ENCODE data around the gene ZNF440. TPM values are rescaled to one million over a fixed set of nuclear protein-coding genes. Genes with fewer than 3 reads are reported as not detected.

ZNF440 gene
- total RNA-seq, 1 donor from 2014 or later = 20.7 TPM

GRCh38 chr19:11780431-11781020, 33.5 kb upstream of the ZNF440 start:
- peaks cover 59% of the 10 kb centered on the region for H3K36me3 Mint-ChIP-seq
- no peak overlapping the region for H3K27ac Mint-ChIP-seq
- no peak overlapping the region for H3K4me3 Mint-ChIP-seq
- no peaks in the 10 kb centered on the region for H3K4me1 Mint-ChIP-seq (ENCODE audit: unreplicated experiment)
- peaks cover 31% of the 10 kb centered on the region for H3K9me3 Mint-ChIP-seq
- DNase-seq (ENCODE audit: extremely low spot score, unreplicated experiment) = no peak
- H3K27me3 Mint-ChIP-seq = no peaks in the 10 kb centered on the region
- no peak for TF ChIP-seq CTCF (conservative IDR thresholded peaks at IDR 0.05)

GRCh38 chr19:11781295-11782057, 32.6 kb upstream of the ZNF440 start:
- H3K4me3 Mint-ChIP-seq = no peak overlapping the region
- no peak for DNase-seq (ENCODE audit: extremely low spot score, unreplicated experiment)

GRCh38 chr19:11783767-11784166, 30.3 kb upstream of the ZNF440 start:
- TF ChIP-seq CTCF (conservative IDR thresholded peaks at IDR 0.05) = no peak
- DNase-seq (ENCODE audit: extremely low spot score, unreplicated experiment) = no peak
- no peak overlapping the region for H3K27ac Mint-ChIP-seq
- no peaks in the 10 kb centered on the region for H3K4me1 Mint-ChIP-seq (ENCODE audit: unreplicated experiment)
- peaks cover 43% of the 10 kb centered on the region for H3K36me3 Mint-ChIP-seq
- H3K4me3 Mint-ChIP-seq = no peak overlapping the region
- H3K9me3 Mint-ChIP-seq = peaks cover 27% of the 10 kb centered on the region
- no peaks in the 10 kb centered on the region for H3K27me3 Mint-ChIP-seq

More at GRCh38 chr19:11781295-11782057, 32.6 kb upstream of the ZNF440 start:
- Mint-ChIP-seq H3K27me3 (no peaks in the 10 kb centered on the region), H3K36me3 (peaks cover 52% of the 10 kb centered on the region), H3K27ac (no peak overlapping the region), H3K9me3 (peaks cover 31% of the 10 kb centered on the region), H3K4me1 (ENCODE audit: unreplicated experiment) (no peaks in the 10 kb centered on the region)
- no peak for TF ChIP-seq CTCF (conservative IDR thresholded peaks at IDR 0.05)

- Mint-ChIP-seq H3K27ac (no peak overlapping the region), H3K27me3 (no peaks in the 10 kb centered on the region), H3K9me3 (peaks cover 27% of the 10 kb centered on the region), H3K4me3 (no peak overlapping the region), H3K36me3 (peaks cover 40% of the 10 kb centered on the region), H3K4me1 (ENCODE audit: unreplicated experiment) (no peaks in the 10 kb centered on the region)
- DNase-seq (ENCODE audit: extremely low spot score, unreplicated experiment) = no peak
- TF ChIP-seq CTCF (conservative IDR thresholded peaks at IDR 0.05) = no peak
Measured at GRCh38 chr19:11784356-11784755, 29.7 kb upstream of the ZNF440 start.

- no peak overlapping the region for H3K27ac Mint-ChIP-seq
- H3K27me3 Mint-ChIP-seq = no peaks in the 10 kb centered on the region
- no peaks in the 10 kb centered on the region for H3K4me1 Mint-ChIP-seq (ENCODE audit: unreplicated experiment)
- H3K9me3 Mint-ChIP-seq = peaks cover 11% of the 10 kb centered on the region
- TF ChIP-seq CTCF (conservative IDR thresholded peaks at IDR 0.05) = no peak
- H3K4me3 Mint-ChIP-seq = no peak overlapping the region
- no peak for DNase-seq (ENCODE audit: extremely low spot score, unreplicated experiment)
- peaks cover 21% of the 10 kb centered on the region for H3K36me3 Mint-ChIP-seq
Measured at GRCh38 chr19:11787536-11787935, 26.5 kb upstream of the ZNF440 start.

All from type B pancreatic cell (in vitro differentiated cells).